ENCODE measurements around the gene PNPLA3. TPM values are rescaled to one million over a fixed set of nuclear protein-coding genes. Genes with fewer than 3 reads are reported as not detected.

Gene PNPLA3
- polyA plus RNA-seq, 1 of the 3 experiments (the other 2 are of a cell fraction): 3.2 TPM

DNA sequence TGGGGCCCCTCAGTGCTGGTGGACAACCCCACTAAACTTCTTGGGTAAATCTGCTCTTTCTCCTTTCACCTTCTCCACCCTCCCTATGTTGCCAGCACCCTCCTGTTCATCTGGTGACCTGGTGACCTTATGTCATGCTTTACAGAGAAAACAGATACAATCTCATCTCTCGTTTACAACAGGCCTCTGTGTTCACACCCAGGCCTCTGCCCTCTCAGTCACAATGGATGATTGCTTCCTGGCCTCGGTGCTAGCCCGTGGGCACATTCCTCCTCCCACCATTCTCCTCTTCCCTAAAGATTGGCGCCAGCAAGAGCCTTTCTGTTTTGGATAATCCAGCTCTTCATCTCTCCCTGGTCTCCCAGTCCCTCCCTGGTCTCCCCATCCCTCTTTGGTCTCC is 12.3 kb upstream of the PNPLA3 start:
- Histone ChIP-seq H3K4me2 (no peak overlapping the region), H3F3A (replicated peaks; ENCODE audit: insufficient read depth) (no peaks in the 10 kb centered on the region), H3K79me2 (ENCODE audit: insufficient read depth) (no peaks in the 10 kb centered on the region), H3K27ac (ENCODE audit: low read depth in 2 of 2, low read length in 1 of 2) (no peak overlapping the region), H3K9ac (no peak overlapping the region), H4K20me1 (ENCODE audit: insufficient read depth) (no peaks in the 10 kb centered on the region), H3K4me1 (ENCODE audit: control insufficient read depth in 1 of 2, insufficient read depth in 2 of 2, low read depth in 1 of 2, low read length in 1 of 2) (no peaks in the 10 kb centered on the region; a peak in 1 of 4 replicates), H3K9me2 (no peaks in the 10 kb centered on the region), H3K4me3 (ENCODE audit: low read depth in 2 of 2, low read length in 1 of 2) (no peak overlapping the region), H3K27me3 (ENCODE audit: insufficient read depth) (peaks cover 29% of the 10 kb centered on the region), H3K36me3 (replicated peaks in 1 of 2; ENCODE audit: control insufficient read depth in 1 of 2, insufficient read depth in 2 of 2, low read length in 1 of 2) (no peaks in the 10 kb centered on the region), H2AFZ (ENCODE audit: low read depth) (no peak overlapping the region), H3K9me3 (no peaks in the 10 kb centered on the region)
- ChIA-PET POLR2A (no interaction called here), CTCF (interaction anchor here (0.6 to 1.9 kb wide), 2 partner anchors 9 to 11 kb away, joined by 3 to 6 read pairs; no protein-coding TSS in a partner anchor)
- WGBS (ENCODE audit: low lambda C conversion rate): 5% methylated on average over 4 of the region's 4 CpGs
- no peak for DNase-seq
- TF ChIP-seq CHD2 (IDR thresholded peaks at IDR 0.05; ENCODE audit: low read length, partially characterized antibody): no peak
- no peak for TF ChIP-seq ELF1 (IDR thresholded peaks at IDR 0.05)
- TF ChIP-seq SIN3A (IDR thresholded peaks at IDR 0.05; ENCODE audit: borderline replicate concordance, low read depth, low read length): no peak
- no peak for TF ChIP-seq REST (IDR thresholded peaks at IDR 0.05; ENCODE audit: low read depth, low read length)
- TF ChIP-seq TEAD4 (IDR thresholded peaks at IDR 0.05; ENCODE audit: borderline replicate concordance, insufficient read depth): no peak
- TF ChIP-seq RFX5 (IDR thresholded peaks at IDR 0.05; ENCODE audit: low read length): no peak
- no peak for TF ChIP-seq FOXJ3 (CRISPR knock-in tag; IDR thresholded peaks at IDR 0.05)
- no peak for TF ChIP-seq RAD21 (IDR thresholded peaks at IDR 0.05; ENCODE audit: low read length)

GRCh38 chr22:43917521-43917920 is 6.1 kb upstream of the PNPLA3 start:
- WGBS (ENCODE audit: low lambda C conversion rate): 78% methylated on average over 6 of the region's 6 CpGs
- no peak for TF ChIP-seq EZH2phosphoT487 (IDR thresholded peaks at IDR 0.05; ENCODE audit: borderline replicate concordance, low read depth)
- TF ChIP-seq FOXM1 (IDR thresholded peaks at IDR 0.05; ENCODE audit: low read depth): no peak
- no peak for TF ChIP-seq FOSL2 (IDR thresholded peaks at IDR 0.05; ENCODE audit: borderline replicate concordance, low read depth)
- no peak for TF ChIP-seq MAX (IDR thresholded peaks at IDR 0.05; ENCODE audit: low read depth)
- no peak for TF ChIP-seq RXRA (IDR thresholded peaks at IDR 0.05; ENCODE audit: borderline replicate concordance, low read depth)
- no peak for TF ChIP-seq CHD2 (IDR thresholded peaks at IDR 0.05; ENCODE audit: low read length, partially characterized antibody)
- TF ChIP-seq EP300 (IDR thresholded peaks at IDR 0.05; ENCODE audit: borderline replicate concordance in 1 of 2, low read depth in 1 of 2, low read length in 1 of 2): no peak
- no peak for TF ChIP-seq GABPA (IDR thresholded peaks at IDR 0.05; ENCODE audit: low read depth)
- TF ChIP-seq NRF1 (IDR thresholded peaks at IDR 0.05; ENCODE audit: low read depth, low read length): no peak
- TF ChIP-seq NFIC (IDR thresholded peaks at IDR 0.05; ENCODE audit: borderline replicate concordance): no peak
- TF ChIP-seq IRF3 (IDR thresholded peaks at IDR 0.05; ENCODE audit: low read depth, low read length): no peak
- TF ChIP-seq SMC3 (IDR thresholded peaks at IDR 0.05; ENCODE audit: low read depth, low read length): no peak
- no peak for TF ChIP-seq TAF1 (IDR thresholded peaks at IDR 0.05; ENCODE audit: borderline replicate concordance, low read depth, low read length)
- TF ChIP-seq MEF2A (IDR thresholded peaks at IDR 0.05; ENCODE audit: borderline replicate concordance, low read depth): no peak
- no peak for TF ChIP-seq POLR2AphosphoS5 (IDR thresholded peaks at IDR 0.05; ENCODE audit: low read depth, low read length)
- no peak for TF ChIP-seq SIN3A (IDR thresholded peaks at IDR 0.05; ENCODE audit: borderline replicate concordance, low read depth, low read length)
- TF ChIP-seq TCF12 (IDR thresholded peaks at IDR 0.05): no peak
- no peak for TF ChIP-seq MXI1 (IDR thresholded peaks at IDR 0.05; ENCODE audit: low read depth, low read length)
- no peak for TF ChIP-seq RAD21 (IDR thresholded peaks at IDR 0.05; ENCODE audit: low read length)
- Histone ChIP-seq H3K27me3 (ENCODE audit: insufficient read depth) (0 out of 2 replicates have a peak, but pooled peaks cover 1% of the 10 kb centered on the region), H3K4me2 (no peak overlapping the region), H3K9me3 (no peaks in the 10 kb centered on the region), H3K36me3 (replicated peaks in 1 of 2; ENCODE audit: control insufficient read depth in 1 of 2, insufficient read depth in 2 of 2, low read length in 1 of 2) (no peaks in the 10 kb centered on the region), H3K4me1 (ENCODE audit: control insufficient read depth in 1 of 2, insufficient read depth in 2 of 2, low read depth in 1 of 2, low read length in 1 of 2) (peaks cover 12 to 14% of the 10 kb centered on the region in 2 experiments; a peak in 2 of 4 replicates), H3K79me2 (ENCODE audit: insufficient read depth) (no peaks in the 10 kb centered on the region), H3K9me2 (no peaks in the 10 kb centered on the region), H4K20me1 (ENCODE audit: insufficient read depth) (no peaks in the 10 kb centered on the region), H3K9ac (no peak overlapping the region), H3F3A (replicated peaks; ENCODE audit: insufficient read depth) (no peaks in the 10 kb centered on the region), H2AFZ (ENCODE audit: low read depth) (no peak overlapping the region), H3K27ac (ENCODE audit: low read depth in 2 of 2, low read length in 1 of 2) (no peak overlapping the region), H3K4me3 (ENCODE audit: low read depth in 2 of 2, low read length in 1 of 2) (no peak overlapping the region)
- DNase-seq: no peak
- ChIA-PET POLR2A (no interaction called here), CTCF (interaction anchor here (0.7 to 1.5 kb wide), 2 partner anchors 14 to 23 kb away, joined by 3 read pairs; no protein-coding TSS in a partner anchor)

Data from SK-N-SH (cell line).